Stimulated activated CD4-positive, alpha-beta T cell treated with anti-CD3 and anti-CD28 coated beads, Interleukin-4, amount 100 ng/mL, for 24 hours (primary cell): ENCODE measurements around the gene COX7A2L.
"Not testable (repeated sequence)": the region's sequence is repeated elsewhere in the genome, so short reads cannot be mapped to it uniquely, and the experiment has no call there.

ENCODE experiments used
- DNase-seq: peaks from one replicate; pipeline ENCODE4 v3.0.0-alpha.2; 2020

Gene COX7A2L

DNA sequence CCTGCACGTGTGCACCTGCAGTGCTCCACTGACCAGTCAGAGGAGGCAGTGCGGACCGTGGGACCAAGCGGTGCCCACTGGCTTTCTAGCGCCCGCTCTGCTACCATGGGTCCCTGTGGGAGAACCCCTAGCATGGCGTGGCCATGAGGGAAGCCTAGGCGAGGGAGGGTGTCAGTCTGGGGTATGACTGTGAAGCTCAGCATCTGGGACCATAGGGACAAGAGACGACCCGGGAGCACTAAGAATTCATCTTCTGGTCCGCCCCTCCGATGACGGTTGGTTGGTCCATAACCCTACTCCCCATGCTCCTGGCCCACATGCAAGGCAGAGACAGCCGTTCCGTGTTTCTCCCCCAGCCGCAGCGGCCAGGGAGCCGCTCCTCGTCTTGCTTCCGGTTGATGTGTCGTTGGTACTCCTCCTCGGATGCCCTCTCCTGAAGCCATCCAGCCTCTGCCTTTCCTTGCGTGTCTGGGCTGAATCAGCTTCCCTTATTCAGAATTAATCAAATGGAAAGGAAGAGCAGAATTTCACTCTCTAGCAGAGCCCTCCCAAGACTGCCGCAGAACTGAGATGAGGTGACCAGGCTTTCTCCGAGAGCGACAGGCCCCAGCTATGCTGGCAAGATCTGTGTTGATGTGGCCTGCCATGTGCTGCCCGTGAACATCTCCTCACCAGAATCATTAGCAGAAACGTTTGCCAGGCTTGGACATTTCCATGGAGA, 23.0 kb downstream of the COX7A2L start:
- DNase-seq: no peak

- DNase-seq: no peak
Measured at GRCh38 chr2:42337356-42337820, 23.6 kb downstream of the COX7A2L start.

- no peak for DNase-seq
Measured at GRCh38 chr2:42336361-42336965, 24.6 kb downstream of the COX7A2L start.

DNA sequence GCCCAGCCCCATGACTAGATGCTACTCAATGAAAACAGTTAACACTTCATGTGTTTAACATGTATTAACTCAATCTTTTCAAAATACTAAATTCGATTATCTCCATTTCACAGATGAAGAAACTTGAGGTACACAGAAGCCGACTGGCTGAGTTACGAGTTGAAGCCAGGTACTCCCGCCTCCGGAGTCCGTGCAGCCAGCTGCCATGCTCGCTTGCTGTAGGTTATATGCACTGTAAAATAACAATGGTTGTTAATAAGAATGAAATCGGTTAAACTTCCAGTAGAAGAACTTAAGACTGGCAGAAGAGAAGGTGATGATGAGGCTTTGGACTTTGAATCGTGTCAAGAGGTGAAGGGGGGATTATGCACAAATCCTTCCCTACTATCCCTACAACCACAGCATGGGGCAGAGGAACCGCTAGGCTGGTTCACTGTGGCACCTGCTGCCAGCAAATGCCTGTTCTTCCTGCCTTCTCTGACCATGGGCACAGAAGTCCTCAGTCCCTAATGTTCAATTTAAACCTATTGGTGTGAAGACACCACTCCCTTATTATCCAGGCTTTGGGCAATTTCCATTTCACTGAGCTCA, 25.4 kb downstream of the COX7A2L start:
- no peak for DNase-seq

GRCh38 chr2:42334865-42335264, 26.2 kb downstream of the COX7A2L start:
- not testable (repeated sequence) for DNase-seq

- DNase-seq: no peak
Measured at GRCh38 chr2:42334220-42334619, 26.8 kb downstream of the COX7A2L start.

GRCh38 chr2:42333579-42333978, 27.4 kb downstream of the COX7A2L start:
- no peak for DNase-seq

- DNase-seq: no peak
Measured at GRCh38 chr2:42332575-42332974, 28.4 kb downstream of the COX7A2L start.

GRCh38 chr2:42331569-42332284, 29.3 kb downstream of the COX7A2L start:
- no peak for DNase-seq

GRCh38 chr2:42329736-42330135, 31.3 kb downstream of the COX7A2L start:
- DNase-seq: no peak

DNA sequence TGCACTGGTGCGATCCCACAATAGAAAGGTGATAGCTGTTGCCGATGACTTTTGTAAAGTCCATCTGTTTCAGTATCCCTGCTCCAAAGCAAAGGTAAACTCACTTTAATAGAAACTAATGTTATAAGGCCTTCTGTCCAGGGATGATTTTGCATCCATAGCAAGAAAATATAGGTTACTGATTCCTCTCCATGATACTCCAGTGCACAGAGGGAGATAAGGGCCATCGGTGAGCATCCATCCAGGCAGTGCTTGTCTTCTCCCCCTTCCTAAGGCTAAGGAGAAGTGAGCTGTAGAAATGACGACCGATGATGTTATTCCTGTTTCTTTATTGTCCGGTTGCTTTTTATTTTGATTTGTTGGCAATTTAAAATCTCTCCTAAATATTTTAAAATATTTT, 32.1 kb downstream of the COX7A2L start:
- DNase-seq: no peak

DNA sequence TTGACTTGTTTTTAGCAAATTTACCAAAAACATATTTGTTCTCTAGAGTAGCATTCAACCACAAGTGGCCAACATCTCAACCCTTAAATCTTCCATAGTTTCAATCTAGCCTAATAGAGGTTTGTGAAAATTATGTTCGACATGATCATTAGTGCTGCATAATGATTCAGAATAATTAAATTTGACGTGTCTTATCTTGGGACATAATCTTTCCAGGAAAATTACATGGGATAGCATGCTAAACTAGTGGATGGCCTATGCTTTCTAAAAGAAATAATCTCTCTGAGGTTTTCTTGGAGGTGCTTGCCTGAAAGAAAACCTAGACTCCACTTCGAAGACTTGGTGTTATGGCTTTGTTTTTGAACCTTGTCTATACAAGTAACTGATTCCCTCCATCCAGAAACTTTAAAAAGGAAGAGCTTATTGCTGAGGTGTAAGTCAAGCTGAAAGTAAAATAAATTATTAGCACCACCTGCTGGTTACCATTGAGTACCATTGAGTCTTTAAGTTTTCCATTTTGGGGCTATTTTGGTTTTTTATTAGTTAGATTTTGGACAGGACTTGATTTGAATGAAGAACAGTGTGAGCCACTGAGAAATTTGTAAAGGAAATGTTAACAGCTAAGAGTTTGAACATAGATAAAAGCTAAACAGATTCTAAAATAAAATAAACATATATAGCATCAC, 32.7 kb downstream of the COX7A2L start:
- DNase-seq: no peak

- DNase-seq: no peak
Measured at GRCh38 chr2:42327125-42327524, 33.9 kb downstream of the COX7A2L start.

- no peak for DNase-seq
Measured at GRCh38 chr2:42325609-42326008, 35.4 kb downstream of the COX7A2L start.

- DNase-seq: no peak
Measured at GRCh38 chr2:42324949-42325348, 36.1 kb downstream of the COX7A2L start.

DNA sequence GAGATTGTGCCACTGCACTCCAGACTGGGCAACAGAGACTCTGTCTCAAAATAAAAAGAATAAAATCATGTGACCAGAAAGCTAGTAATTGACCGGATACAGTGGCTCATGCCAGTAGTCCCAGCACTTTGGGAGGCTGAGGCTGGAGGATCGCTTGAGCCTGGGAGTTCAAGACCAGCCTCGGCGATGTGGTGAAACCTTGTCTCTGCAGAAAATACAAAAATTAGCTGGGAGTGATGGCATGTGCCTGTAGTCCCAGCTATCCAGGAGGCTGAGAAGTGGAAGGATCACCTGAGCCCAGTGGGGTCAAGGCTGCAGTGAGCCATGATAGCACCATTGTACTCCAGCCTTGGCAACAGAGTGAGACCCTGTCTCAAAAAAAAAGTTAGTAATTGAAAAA, 36.8 kb downstream of the COX7A2L start:
- no peak for DNase-seq

GRCh38 chr2:42321452-42322064, 39.5 kb downstream of the COX7A2L start:
- DNase-seq: no peak

DNA sequence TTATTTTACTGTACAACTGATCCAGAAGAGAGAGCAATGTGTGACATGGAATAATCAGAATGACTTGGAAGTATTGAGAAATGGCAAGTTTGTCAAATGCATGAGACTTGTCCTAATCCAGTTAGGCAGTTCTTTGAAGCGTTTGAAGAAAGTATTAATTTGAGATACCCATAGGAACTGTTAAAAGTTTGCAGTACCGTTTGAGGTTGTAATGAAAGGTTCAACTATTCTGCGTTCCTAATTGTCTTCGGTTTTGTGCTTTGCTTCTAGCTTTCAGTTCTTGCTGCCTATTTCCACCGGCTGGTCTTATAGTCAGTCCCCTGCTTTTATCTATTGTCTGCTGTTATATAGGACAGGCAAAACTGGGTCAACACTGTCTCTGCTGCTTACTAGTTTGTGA, 41.8 kb downstream of the COX7A2L start:
- DNase-seq: no peak

DNA sequence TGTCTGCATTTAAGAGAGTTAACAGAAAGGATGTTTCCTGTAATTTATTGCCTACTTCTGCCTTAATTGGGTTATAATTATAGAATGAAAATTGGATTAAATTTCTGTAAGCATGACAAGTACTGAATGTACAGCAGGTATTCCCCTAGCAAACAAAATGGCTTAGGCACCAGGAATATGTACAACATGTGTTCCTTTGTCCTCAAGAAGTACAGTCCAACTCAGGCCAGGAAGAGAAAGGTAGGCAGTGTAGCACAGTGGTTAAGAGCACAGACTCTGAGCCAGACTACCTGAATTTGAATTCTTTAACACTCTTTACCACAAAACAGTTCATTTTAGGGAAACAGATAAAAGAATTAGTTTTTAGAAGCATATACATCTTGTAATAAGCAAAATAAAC, 43.1 kb downstream of the COX7A2L start:
- no peak for DNase-seq

- DNase-seq: no peak
Measured at GRCh38 chr2:42317486-42317885, 43.5 kb downstream of the COX7A2L start.

GRCh38 chr2:42316910-42317309, 44.1 kb downstream of the COX7A2L start:
- DNase-seq: no peak

DNA sequence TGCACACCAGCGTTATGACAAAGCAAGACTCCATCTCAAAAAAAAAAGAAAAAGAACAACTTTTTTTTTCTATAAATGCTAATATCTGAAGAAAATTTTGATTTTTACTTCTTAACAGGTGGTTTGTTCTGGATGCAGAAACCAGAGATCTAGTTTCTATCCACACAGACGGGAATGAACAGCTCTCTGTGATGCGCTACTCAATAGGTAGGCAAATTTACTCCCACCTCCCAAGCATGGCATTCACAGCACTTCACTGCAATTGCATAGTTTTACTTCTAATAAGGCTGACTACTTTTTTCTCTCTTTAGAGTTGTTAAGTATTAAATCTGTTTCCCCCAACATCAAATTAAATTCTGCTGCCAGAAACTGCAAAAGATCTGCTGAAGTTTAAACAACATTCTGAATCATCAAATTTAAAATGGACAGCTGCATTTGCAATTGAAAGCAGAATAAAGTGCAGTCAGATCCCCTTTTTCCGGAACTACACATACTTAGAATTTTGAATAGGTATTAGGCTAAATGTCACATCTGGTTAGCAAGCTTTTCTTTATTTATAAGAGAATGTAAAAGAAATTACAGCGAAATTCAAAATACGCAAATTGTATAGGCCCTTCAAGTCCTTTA, 45.1 kb downstream of the COX7A2L start:
- DNase-seq: no peak
